Measurements from ENCODE around the gene CDC14A.

- no peak for TF ChIP-seq CTCF (IDR thresholded peaks at IDR 0.05; ENCODE audit: insufficient read depth, low read length, poor library complexity, severe bottlenecking)
- TF ChIP-seq EZH2phosphoT487 (conservative IDR thresholded peaks at IDR 0.05; ENCODE audit: low read length): no peak
Observed at GRCh38 chr1:100325415-100326324, 26.6 kb upstream of the CDC14A start.
